ENCODE measurements around the gene DGKQ. TPM values are rescaled to one million over a fixed set of nuclear protein-coding genes. Genes with fewer than 3 reads are reported as not detected.

Gene DGKQ
- total RNA-seq, 1 donor from 2014 or later: 15.0 TPM

DNA sequence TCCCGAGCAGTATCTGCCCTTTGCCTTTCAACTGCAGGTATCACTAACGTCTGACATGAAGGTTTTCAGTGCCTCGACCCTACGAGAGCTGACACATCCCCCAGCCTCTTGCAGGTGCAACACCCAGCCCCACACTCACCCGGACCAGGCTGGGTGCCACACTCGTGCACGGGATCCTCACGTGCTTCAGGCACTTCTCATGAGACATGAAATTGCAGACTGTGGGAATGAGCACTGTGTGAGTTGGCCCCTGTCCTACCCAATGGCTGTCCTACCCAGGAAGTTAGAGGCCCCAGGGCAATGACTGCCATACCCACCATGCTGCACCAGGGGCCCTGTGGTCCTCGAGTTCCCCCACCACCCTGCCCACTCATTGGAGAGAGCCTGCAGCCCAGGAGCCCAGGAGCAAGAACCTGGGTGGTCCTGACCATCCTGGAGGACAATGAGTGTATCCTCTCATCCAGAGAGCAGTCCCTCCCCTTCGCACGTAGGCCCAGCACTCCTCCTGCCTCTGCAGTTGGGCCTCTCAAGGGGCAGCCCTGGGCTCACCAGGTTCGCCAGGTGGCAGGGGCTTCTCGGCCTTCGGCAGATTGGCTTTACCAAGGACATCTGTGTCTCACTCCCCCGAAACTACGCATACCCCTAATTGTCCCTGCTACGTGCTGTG, 2.4 kb downstream of the DGKQ start:
- Mint-ChIP-seq H3K27me3 (ENCODE audit: low read depth) (no peaks in the 10 kb centered on the region), H3K4me3 (peak overlapping the region; percentile 64), H3K27ac (ENCODE audit: unreplicated experiment) (no peak overlapping the region), H3K4me1 (no peaks in the 10 kb centered on the region), H3K36me3 (ENCODE audit: low read depth) (no peaks in the 10 kb centered on the region), H3K9me3 (no peaks in the 10 kb centered on the region)
- TF ChIP-seq, protein P1, sequence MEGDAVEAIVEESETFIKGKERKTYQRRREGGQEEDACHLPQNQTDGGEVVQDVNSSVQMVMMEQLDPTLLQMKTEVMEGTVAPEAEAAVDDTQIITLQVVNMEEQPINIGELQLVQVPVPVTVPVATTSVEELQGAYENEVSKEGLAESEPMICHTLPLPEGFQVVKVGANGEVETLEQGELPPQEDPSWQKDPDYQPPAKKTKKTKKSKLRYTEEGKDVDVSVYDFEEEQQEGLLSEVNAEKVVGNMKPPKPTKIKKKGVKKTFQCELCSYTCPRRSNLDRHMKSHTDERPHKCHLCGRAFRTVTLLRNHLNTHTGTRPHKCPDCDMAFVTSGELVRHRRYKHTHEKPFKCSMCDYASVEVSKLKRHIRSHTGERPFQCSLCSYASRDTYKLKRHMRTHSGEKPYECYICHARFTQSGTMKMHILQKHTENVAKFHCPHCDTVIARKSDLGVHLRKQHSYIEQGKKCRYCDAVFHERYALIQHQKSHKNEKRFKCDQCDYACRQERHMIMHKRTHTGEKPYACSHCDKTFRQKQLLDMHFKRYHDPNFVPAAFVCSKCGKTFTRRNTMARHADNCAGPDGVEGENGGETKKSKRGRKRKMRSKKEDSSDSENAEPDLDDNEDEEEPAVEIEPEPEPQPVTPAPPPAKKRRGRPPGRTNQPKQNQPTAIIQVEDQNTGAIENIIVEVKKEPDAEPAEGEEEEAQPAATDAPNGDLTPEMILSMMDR (conservative IDR thresholded peaks at IDR 0.05): no peak
- DNase-seq (ENCODE audit: low read depth, low spot score): no peak

DNA sequence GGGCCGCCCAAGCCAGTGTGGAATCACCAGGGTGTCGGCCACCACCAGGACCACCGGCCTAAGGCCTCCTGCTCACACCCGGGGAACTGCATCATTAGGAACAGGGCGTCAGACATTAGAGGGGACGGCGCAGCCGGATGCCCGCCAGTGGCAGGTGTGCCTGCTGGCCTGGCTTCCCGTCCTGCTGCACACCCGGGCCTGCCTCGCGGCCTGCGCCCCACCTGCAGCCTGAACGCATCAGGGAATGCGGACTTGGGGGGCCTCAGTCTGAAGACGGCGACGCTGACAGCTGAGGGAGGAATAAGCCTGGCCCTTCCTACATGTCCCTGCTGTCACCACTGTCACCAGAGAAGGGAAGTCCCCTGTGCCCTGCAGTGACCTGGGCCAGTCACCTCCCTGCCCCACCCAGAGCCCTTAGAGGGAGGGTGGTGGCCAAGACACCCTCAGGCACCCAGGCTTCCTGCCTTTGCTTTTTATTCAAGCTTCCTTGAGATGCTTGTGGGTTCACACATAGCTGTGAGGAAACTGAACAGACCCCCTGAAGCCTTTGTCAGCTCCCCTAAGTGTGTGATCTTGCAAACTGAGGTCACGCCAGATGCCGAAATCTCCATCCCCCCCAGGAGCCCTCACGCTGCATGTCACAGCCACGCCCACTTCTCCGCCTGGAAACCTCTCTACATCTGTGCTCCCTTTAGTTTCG, 3.2 kb downstream of the DGKQ start:
- no peaks in the 10 kb centered on the region for H3K4me1 Mint-ChIP-seq
- peak overlapping the region; percentile 64 for H3K4me3 Mint-ChIP-seq
- no peaks in the 10 kb centered on the region for H3K9me3 Mint-ChIP-seq
- no peak overlapping the region for H3K27ac Mint-ChIP-seq (ENCODE audit: unreplicated experiment)
- no peak for DNase-seq (ENCODE audit: low read depth, low spot score)
- H3K27me3 Mint-ChIP-seq (ENCODE audit: low read depth): no peaks in the 10 kb centered on the region
- no peaks in the 10 kb centered on the region for H3K36me3 Mint-ChIP-seq (ENCODE audit: low read depth)
- TF ChIP-seq, protein P1 (conservative IDR thresholded peaks at IDR 0.05): no peak

DNA sequence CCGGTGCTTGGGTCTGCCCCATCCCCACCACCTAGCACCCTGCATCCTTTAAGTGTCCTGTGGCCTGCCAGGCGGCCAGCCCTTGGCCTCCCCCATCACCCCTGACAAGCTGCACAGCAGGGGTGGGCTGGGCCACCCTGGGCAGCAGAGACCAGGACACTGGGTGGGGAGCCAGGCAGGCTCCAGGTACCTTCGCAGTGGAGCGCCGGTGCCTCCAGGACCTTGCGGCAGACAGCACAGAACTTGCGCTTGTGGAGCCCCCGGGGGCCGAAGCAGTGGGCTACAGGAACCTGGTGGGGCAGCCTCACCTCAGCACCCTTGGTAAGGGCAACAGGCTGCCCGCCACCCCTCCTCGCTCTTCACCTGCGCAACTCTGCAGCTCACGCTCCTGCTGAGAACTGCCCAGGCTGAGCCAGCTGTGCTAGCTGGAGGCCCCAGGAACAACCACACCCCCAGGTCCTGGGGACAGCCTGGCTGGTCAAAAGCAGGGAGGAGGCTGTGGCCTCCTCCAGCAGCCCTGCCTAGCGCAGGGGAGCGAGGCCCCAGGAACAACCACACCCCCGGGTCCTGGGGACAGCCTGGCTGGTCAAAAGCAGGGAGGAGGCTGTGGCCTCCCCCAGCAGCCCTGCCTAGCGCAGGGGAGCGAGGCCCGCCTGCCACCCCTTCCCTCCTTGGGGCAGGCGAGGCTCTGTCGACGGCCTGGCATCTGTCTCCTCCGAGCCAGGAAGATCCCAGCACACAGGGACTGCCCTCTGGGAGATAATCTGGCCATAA, 4.6 kb downstream of the DGKQ start:
- DNase-seq (ENCODE audit: low read depth, low spot score): no peak
- Mint-ChIP-seq H3K9me3 (no peaks in the 10 kb centered on the region), H3K27ac (ENCODE audit: unreplicated experiment) (no peak overlapping the region), H3K27me3 (ENCODE audit: low read depth) (no peaks in the 10 kb centered on the region), H3K4me3 (no peak overlapping the region), H3K4me1 (no peaks in the 10 kb centered on the region), H3K36me3 (ENCODE audit: low read depth) (no peaks in the 10 kb centered on the region)
- TF ChIP-seq, protein P1 (conservative IDR thresholded peaks at IDR 0.05): no peak

DNA sequence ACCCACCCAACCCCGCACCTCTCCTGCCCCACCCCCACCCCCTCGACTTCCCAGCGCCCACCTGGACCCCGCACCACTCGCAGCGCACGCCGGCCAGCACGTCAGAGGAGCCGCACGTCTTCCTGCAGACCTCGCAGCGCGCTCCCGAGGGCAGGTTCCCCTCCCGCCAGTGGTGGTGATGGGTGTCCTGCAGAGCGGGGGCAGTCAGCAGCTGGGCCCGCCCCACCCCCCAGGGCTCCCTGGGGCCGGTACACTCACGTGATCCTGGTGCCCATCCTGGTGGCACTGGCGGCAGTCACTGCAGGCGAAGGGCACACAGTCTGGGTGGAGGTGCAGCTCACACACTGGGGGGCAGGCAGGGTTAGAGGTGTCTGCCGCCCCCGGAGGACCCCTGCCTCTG, 5.1 kb downstream of the DGKQ start:
- Mint-ChIP-seq H3K4me3 (no peak overlapping the region), H3K4me1 (no peaks in the 10 kb centered on the region), H3K9me3 (no peaks in the 10 kb centered on the region), H3K27ac (ENCODE audit: unreplicated experiment) (no peak overlapping the region), H3K27me3 (ENCODE audit: low read depth) (no peaks in the 10 kb centered on the region), H3K36me3 (ENCODE audit: low read depth) (no peaks in the 10 kb centered on the region)
- DNase-seq (ENCODE audit: low read depth, low spot score): no peak
- TF ChIP-seq, protein P1 (conservative IDR thresholded peaks at IDR 0.05): no peak

DNA sequence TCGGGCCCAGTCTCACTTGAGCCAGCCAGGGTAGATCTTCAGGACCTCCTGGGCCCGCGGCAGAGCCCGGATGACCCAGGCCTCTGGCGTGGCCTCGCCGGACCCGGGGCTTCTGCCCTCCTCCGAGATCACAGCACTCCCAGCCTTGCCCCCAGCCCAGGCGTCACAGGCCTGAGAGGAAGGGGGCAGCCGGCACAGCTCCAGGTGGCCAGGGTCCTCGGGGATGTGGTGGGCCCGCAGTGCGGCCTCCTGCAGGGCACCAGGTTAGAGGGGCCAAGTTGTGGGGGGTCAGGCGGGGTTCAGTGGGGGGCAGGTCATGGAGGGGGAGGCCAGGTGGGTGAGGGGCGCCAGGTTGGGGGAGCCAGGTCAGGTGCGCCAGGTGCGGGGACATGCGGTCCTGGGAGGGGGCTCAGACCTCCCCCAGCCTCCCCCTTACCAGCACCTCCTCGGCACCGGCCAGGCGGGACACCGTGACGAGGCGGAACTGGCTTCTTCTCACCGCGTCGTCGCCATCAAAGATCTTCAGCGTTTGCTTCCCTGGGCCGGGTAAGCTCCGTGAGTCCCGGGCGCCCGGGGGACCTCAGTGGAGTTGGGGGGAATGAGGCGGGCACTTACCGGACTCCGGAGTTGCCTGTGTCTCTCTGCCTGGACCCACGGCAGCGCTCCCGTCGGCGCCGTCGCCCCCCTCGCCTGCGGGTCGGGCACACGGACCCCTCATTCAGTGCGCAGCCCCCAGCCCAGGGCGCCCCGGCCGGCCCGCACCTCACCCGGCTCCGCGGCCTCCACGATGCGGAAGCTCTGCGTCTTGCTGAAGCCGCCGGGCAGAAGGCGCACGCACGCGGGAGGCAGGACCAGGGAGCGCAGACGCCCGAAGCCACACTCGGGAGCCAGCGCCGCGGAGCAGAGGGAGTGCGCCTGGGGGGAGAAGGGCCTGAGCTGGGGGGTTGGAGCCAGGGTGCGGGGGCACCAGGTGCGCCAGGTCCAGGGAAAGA, 6.0 kb downstream of the DGKQ start:
- no peak overlapping the region for H3K4me3 Mint-ChIP-seq
- no peaks in the 10 kb centered on the region for H3K9me3 Mint-ChIP-seq
- no peaks in the 10 kb centered on the region for H3K4me1 Mint-ChIP-seq
- DNase-seq (ENCODE audit: low read depth, low spot score): no peak
- no peak overlapping the region for H3K27ac Mint-ChIP-seq (ENCODE audit: unreplicated experiment)
- TF ChIP-seq, protein P1 (conservative IDR thresholded peaks at IDR 0.05): no peak
- no peaks in the 10 kb centered on the region for H3K36me3 Mint-ChIP-seq (ENCODE audit: low read depth)
- H3K27me3 Mint-ChIP-seq (ENCODE audit: low read depth): no peaks in the 10 kb centered on the region
